ENCODE data around the gene PLB1.

- TF ChIP-seq CTCF (conservative IDR thresholded peaks at IDR 0.05) (no peak), ZFX (IDR thresholded peaks at IDR 0.05) (peak; percentile 26; the same call in 1 of the 2 replicates)
Measured at GRCh38 chr2:28603821-28604220, 108.0 kb downstream of the PLB1 start.
